Measurements from ENCODE around the gene USP30. TPM values are rescaled to one million over a fixed set of nuclear protein-coding genes. Genes with fewer than 3 reads are reported as not detected.

Gene USP30
- total and polyA plus RNA-seq, 8 donors = 3.2 to 41.4 (median 10.9) TPM

DNA sequence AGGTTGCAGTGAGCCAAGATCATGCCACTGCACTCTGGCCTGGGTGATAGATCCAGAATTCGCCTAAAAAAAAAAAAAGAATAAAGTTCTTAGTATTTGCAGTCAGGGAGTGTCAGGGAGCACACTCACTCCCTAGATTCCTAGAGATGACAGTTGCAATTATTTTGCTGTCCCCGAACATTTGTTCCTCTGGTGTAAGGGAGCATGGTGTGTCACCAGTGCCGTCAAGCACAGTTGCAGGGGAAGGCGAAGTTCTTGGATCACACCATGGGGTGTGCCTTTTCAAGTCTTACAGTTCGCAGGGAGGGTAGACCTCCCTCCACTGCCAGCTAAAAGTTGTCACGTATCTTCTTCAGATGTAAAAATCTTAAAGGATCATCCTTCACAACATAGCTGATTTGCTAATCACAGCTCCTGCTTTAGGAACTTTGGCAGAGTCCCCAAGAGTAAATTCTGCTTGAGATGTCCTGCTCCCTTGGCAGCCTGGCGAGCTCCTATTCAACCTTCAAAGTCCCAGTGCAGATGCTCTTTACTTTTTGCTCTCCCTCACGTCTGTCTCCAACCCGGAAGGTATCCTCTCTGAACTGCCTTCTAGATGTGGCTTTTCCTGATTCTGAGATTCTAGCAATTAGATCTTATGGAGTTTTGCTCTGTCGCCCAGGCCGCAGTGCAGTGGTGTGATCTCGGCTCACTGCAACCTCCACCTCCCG, 75.3 kb downstream of the USP30 start:
- TF ChIP-seq, protein P1, sequence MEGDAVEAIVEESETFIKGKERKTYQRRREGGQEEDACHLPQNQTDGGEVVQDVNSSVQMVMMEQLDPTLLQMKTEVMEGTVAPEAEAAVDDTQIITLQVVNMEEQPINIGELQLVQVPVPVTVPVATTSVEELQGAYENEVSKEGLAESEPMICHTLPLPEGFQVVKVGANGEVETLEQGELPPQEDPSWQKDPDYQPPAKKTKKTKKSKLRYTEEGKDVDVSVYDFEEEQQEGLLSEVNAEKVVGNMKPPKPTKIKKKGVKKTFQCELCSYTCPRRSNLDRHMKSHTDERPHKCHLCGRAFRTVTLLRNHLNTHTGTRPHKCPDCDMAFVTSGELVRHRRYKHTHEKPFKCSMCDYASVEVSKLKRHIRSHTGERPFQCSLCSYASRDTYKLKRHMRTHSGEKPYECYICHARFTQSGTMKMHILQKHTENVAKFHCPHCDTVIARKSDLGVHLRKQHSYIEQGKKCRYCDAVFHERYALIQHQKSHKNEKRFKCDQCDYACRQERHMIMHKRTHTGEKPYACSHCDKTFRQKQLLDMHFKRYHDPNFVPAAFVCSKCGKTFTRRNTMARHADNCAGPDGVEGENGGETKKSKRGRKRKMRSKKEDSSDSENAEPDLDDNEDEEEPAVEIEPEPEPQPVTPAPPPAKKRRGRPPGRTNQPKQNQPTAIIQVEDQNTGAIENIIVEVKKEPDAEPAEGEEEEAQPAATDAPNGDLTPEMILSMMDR (IDR thresholded peaks at IDR 0.05) = no peak
- TF ChIP-seq POLR2A (IDR thresholded peaks at IDR 0.05) (no peak), EP300 (IDR thresholded peaks at IDR 0.05) (no peak), POLR2AphosphoS5 (IDR thresholded peaks at IDR 0.05) (no peak)
- no peak overlapping the region for H3K4me3 ChIP-seq
- H3K27ac ChIP-seq = peak overlapping the region in 1 of 5 donors; percentile 75
- intact Hi-C loops (cut with DNase I; ENCODE audit: low total_unique reads) = no loop called here
- H3K36me3 ChIP-seq = no peaks in the 10 kb centered on the region
- no peaks in the 10 kb centered on the region for H3K27me3 ChIP-seq
- WGBS, 5 donors = 88 to 95% (median 91%) methylated on average over 13 of the region's 13 CpGs
- no peak for DNase-seq
- H3K9me3 ChIP-seq = no peaks in the 10 kb centered on the region
- peaks cover 10 to 44% (median 21%) of the 10 kb centered on the region in 4 donors for H3K4me1 ChIP-seq

DNA sequence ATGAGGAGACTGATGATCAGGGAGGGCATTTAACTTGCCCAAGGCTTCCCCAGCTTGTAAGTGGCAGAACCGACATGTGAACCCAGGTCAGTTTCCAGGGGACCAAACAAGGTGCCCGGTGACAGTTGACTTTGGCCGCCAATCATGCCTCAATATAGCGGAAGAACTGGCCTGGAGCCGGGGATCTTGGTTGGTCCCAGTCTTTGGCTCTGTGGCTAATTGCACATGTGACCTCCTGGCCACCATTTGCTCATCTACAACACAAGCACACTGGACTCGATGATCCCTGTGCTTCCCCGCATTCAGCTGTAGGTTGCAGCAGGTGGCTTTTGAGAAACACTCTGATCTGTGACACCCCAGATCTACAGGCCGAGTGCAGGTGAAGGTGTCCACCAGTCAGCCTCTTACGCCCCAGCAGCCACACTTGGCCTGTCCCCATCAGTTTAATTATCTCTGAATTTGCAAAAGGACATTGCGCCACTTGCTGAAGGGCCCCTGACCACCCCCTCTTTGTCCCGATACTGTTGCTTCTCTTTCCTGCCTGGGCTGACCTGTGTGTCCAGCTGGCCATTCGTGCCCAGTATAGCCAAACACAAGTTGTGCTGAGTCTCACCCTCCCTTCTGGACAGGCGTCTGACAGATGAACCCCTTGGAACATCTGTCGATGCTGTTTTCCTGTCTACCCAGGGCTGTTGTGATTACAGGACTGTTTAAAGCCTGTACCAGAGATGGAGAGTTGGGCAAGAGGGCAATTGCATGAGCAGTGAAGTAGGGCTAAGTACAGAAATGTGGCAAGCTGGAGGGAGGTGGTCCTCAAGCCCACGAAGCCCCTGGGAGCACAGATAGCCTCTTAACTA, 78.1 kb downstream of the USP30 start:
- H3K9me3 ChIP-seq = no peaks in the 10 kb centered on the region
- no peaks in the 10 kb centered on the region for H3K27me3 ChIP-seq
- no peaks in the 10 kb centered on the region for H3K36me3 ChIP-seq
- H3K4me3 ChIP-seq = no peak overlapping the region
- TF ChIP-seq POLR2A (IDR thresholded peaks at IDR 0.05) = no peak
- no peak for TF ChIP-seq EP300 (IDR thresholded peaks at IDR 0.05)
- TF ChIP-seq, protein P1 (IDR thresholded peaks at IDR 0.05) = no peak
- TF ChIP-seq POLR2AphosphoS5 (IDR thresholded peaks at IDR 0.05) = no peak
- H3K27ac ChIP-seq = peak overlapping the region in 4 of 5 donors; percentile 49 to 78 (median 56)
- H3K4me1 ChIP-seq = peaks cover 11 to 50% (median 29%) of the 10 kb centered on the region in 4 donors
- intact Hi-C loops (cut with DNase I; ENCODE audit: low total_unique reads) = no loop called here
- no peak for DNase-seq
- 74 to 86% (median 82%) methylated on average over 14 to 15 of the region's 15 CpGs for WGBS, 5 donors

DNA sequence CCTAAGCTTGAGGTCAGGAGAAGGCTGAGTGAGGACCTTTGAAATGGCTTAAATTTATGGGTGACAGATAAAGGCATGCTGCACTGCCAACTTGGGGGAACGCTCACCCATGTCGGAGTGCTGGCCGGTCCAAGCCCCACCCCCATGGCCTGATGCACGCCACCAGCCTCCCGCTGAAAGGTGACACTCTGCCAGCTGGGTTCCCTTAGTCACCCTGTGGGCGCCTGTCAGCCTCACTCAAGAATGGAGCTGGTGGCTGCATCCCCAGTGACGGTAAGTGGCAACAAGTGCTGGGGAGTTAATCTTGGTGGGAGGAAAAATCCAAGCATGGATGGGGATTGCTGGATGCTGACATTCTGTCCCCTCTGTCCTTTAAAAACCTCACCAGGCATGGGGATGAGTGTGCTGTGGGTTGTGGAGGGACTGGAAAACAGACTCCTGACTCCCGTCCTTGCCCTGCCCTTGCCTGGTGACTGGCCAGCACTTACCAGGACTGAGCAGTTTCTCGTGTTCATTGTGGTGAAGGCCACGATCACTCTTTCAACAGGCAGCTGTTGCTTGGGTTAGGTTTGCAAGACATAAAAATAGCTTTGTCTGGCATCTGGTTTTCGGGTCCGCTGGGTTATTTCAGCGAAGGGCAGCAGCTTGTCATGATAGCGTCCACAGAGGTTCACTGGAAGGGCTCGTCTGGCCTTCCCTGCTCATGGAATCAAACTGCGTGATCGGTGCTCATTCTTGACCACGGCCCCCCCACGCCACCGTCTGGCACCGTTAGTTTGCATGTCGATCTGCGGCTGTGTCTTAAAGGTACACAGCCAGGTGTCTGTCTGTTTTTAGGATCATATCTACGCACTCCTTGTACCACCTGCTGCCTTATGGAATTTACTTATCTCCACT, 79.0 kb downstream of the USP30 start:
- no peaks in the 10 kb centered on the region for H3K27me3 ChIP-seq
- peaks cover 11 to 43% (median 26%) of the 10 kb centered on the region in 4 donors for H3K4me1 ChIP-seq
- peak; percentile 27 to 71 for DNase-seq
- no peaks in the 10 kb centered on the region for H3K9me3 ChIP-seq
- peak overlapping the region; percentile 5 to 78 (median 50) for H3K27ac ChIP-seq
- intact Hi-C loops (cut with DNase I; ENCODE audit: low total_unique reads) = no loop called here
- H3K4me3 ChIP-seq = peak overlapping the region in 1 of 4 donors; percentile 2
- TF ChIP-seq, protein P1 (IDR thresholded peaks at IDR 0.05) = no peak
- no peak for TF ChIP-seq EP300 (IDR thresholded peaks at IDR 0.05)
- TF ChIP-seq POLR2A (IDR thresholded peaks at IDR 0.05) = no peak
- TF ChIP-seq POLR2AphosphoS5 (IDR thresholded peaks at IDR 0.05) = no peak
- WGBS, 5 donors = 51 to 72% (median 59%) methylated on average over 19 to 24 of the region's 24 CpGs
- no peaks in the 10 kb centered on the region for H3K36me3 ChIP-seq
